BLaER1 (cell line): ENCODE results near the gene WFDC12.

Experiments used
- H3K27ac ChIP-seq: shearing (Covaris generic); formaldehyde crosslinking; 2 replicates; pipeline ENCODE4 v1.8.1; 2022
- H3K27me3 ChIP-seq: shearing (Covaris generic); formaldehyde crosslinking; 2 replicates; pipeline ENCODE4 v1.8.1; 2022
- H3K36me3 ChIP-seq: shearing (Covaris generic); formaldehyde crosslinking; 2 replicates; pipeline ENCODE4 v1.8.1; 2022
- H3K4me1 ChIP-seq: shearing (Covaris generic); formaldehyde crosslinking; 2 replicates; pipeline ENCODE4 v1.8.1; 2022
- H3K4me2 ChIP-seq: shearing (Covaris generic); formaldehyde crosslinking; 2 replicates; pipeline ENCODE4 v1.8.1; 2022
- H3K4me3 ChIP-seq: shearing (Covaris generic); formaldehyde crosslinking; 2 replicates; pipeline ENCODE4 v1.8.1; 2022
- H3K9ac ChIP-seq: shearing (Covaris generic); formaldehyde crosslinking; 2 replicates; pipeline ENCODE4 v1.8.1; 2022
- H3K9me3 ChIP-seq: shearing (Covaris generic); formaldehyde crosslinking; 2 replicates; pipeline ENCODE4 v1.8.1; 2022
- H4K20me1 ChIP-seq: shearing (Covaris generic); formaldehyde crosslinking; 2 replicates; pipeline ENCODE4 v1.8.1; 2022
- Cebpa-rat ChIP-seq: shearing (Covaris generic); IDR thresholded peaks from 2 replicates; pipeline ENCODE4 v1.8.1; 2022

The WFDC12 gene

DNA sequence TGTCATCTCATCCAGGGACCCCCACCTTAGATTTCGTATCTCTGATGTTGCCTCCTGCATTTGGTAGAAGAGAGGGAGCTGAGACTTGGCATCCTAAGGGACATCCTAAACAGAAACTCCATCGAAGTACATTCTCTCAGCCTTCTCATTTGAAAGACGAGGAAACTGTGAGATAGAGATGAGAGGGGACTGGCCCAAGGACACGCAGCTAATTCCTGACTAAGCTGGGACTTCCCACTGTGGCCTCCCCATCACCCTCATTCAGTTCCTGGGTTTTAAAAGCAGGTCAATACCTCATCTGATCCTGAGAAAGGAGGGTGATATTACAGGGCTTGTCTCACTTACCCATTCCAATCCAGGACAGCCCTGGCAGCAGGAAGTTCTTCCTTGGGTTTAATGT is 8.4 kb downstream of the WFDC12 start:
- Histone ChIP-seq H3K4me1 (no peaks in the 10 kb centered on the region), H3K27ac (no peak overlapping the region), H3K9me3 (peaks cover 4% of the 10 kb centered on the region), H3K9ac (no peak overlapping the region), H3K4me2 (no peak overlapping the region), H3K36me3 (no peaks in the 10 kb centered on the region), H4K20me1 (no peaks in the 10 kb centered on the region), H3K27me3 (no peaks in the 10 kb centered on the region), H3K4me3 (no peak overlapping the region)
- TF ChIP-seq Cebpa-rat: no peak

DNA sequence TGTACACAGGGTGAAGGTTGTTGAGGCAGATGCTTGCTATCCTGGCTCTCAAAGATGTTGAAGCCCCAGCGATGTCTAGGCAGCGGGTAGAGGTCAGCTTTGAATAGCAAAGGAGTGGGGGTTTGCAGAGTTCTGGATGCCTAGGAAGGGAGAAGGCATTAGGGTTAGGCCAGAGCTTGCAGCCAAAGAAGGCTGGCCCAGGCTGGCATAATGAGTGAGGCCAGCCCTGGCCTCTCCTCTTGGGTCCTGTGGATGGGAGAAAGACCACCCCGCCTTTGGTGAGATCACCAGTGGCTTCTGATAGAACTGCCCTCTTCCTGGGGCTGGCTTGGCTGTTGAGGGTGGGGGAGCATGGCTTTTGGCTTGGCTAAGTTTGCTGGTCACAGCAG is 8.9 kb downstream of the WFDC12 start:
- no peaks in the 10 kb centered on the region for H3K27me3 ChIP-seq

DNA sequence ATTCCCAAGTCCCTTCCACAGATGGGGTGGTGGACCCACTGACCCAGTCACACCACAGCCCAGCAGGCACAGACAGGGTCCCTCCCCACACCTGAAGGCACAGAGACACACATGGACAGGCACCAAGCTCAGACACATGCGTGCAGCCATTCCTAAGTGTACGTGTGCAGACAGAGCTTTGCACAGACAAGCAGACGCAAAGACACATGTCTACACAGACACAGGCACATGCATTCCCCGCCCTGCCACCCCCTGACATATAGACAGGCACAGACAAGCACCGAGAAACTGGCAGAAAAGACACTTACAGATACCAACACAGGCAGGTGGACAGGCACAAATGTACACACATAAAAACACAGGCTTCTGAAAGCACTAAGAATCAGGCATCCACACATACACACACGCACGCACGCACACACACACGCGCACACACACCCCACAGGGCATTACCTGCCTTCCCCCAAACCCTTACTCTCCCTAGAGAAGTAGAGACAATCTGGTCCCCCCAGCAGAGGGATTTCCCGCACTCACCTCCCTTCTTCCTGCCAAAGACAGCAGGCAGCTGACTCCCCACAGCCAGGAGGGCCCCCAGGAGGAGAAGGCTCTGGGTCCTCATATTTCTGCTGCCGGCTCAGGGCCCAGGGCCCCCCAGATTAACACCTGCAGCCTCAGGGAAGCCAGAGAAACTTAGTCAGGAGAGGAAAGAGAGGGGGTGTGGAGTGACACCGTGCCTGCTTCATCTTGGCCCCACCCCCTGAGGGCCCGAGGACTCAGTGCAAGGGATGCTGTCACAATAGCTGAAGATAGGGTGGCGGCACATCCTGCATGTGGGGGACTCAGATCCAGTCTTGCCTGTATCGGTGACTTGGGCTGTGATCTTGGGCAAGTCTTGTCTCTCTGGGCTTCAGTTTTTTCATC is 9.5 kb downstream of the WFDC12 start, which contains the start of gene WFDC5:
Gene WFDC5 (minus strand): TSS at position 710 of the 921 bp plus-strand sequence. CDS start 91 bp downstream, at position 619.
- no peak for TF ChIP-seq Cebpa-rat
- H3K27ac ChIP-seq: no peak within 1 kb of the TSS
- no peak within 1 kb of the TSS for H3K4me2 ChIP-seq
- no peaks in the 10 kb centered on the region for H4K20me1 ChIP-seq
- no peaks in the 10 kb centered on the region for H3K4me1 ChIP-seq
- no peak within 1 kb of the TSS for H3K4me3 ChIP-seq
- no peaks in the 10 kb centered on the region for H3K36me3 ChIP-seq
- H3K9ac ChIP-seq: no peak within 1 kb of the TSS
- H3K9me3 ChIP-seq: no peaks in the 10 kb centered on the region
- H3K27me3 ChIP-seq: no peaks in the 10 kb centered on the region

More for the DNA sequence above, 8.9 kb downstream of the WFDC12 start:
- Histone ChIP-seq H3K4me1 (no peaks in the 10 kb centered on the region), H4K20me1 (no peaks in the 10 kb centered on the region), H3K27ac (no peak overlapping the region), H3K4me2 (no peak overlapping the region), H3K9me3 (no peaks in the 10 kb centered on the region), H3K36me3 (no peaks in the 10 kb centered on the region), H3K4me3 (no peak overlapping the region), H3K9ac (no peak overlapping the region)
- no peak for TF ChIP-seq Cebpa-rat

DNA sequence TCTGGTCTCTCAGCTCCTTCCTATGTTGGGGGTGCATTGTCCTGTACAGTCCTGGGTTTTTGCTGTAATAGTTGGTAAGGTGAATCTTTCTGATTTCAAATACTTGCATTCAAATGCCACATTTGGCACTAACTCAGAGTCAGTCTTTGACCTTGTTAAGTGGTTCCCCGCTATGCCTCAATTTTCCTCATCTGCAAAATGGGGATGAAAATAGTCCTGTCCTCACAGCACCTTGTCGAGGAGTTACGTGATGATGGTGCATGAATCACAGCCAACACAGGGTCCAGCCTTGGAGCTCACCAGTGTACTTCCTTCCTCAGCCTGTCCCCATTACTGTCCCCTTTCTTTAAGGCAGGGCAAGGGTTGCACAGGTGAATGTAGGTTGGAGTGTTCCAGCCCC is 10.4 kb downstream of the WFDC12 start:
- Histone ChIP-seq H3K27ac (no peak overlapping the region), H3K4me2 (no peak overlapping the region), H4K20me1 (no peaks in the 10 kb centered on the region), H3K4me3 (no peak overlapping the region), H3K27me3 (no peaks in the 10 kb centered on the region), H3K4me1 (no peaks in the 10 kb centered on the region), H3K9me3 (no peaks in the 10 kb centered on the region), H3K9ac (no peak overlapping the region), H3K36me3 (no peaks in the 10 kb centered on the region)
- TF ChIP-seq Cebpa-rat: no peak

DNA sequence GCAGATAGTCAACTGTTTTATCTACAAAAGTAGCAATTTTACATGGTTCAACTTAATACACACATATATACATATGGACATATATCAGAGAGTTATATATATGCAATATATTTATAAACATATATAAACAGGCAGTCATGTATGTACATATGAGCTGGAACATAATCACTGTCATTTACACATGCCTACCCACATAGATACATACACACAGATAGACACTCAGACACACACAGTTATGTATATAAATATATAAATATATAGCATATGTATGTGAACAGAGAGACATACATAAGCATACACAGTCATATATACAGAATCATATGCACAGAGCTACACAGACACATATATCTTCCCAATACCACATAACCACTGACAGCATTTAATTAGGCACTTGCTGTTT is 11.5 kb downstream of the WFDC12 start:
- H3K4me2 ChIP-seq: no peak overlapping the region
- TF ChIP-seq Cebpa-rat: no peak

DNA sequence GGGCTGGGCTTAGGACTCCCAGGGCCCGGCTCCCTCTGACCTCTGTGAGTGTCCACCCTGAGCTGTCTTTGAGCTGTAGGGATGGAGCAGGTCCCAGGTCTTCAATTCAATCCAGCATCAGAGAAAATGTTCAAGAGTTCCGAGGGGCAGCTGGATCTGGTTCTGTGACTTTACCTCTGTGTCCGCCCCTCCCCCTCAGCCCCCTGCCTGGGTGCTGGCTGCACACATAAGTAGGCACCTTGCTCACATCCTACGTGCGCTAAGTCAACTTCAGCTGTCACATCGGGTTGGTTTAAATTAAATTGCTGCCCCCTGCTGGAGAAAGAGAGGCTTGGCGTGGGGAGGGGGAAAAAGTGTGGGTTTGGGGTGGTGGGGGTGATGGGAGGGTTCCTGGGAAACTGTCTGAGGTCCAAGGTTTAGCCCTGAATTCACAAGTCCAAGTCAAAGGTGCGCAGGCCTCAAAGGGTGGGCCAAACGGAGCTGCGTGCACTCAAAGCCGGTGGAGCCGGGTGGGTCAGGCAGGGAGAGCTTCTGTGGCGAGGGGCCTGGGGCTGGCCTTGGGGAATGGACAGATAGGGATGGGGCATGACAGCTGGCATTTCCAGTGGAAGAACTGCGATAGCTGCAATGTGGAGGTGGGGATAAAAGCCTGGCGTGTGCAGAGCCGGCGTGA is 12.3 kb downstream of the WFDC12 start:
- H4K20me1 ChIP-seq: no peaks in the 10 kb centered on the region
- H3K36me3 ChIP-seq: no peaks in the 10 kb centered on the region
- H3K4me2 ChIP-seq: no peak overlapping the region
- H3K4me3 ChIP-seq: no peak overlapping the region
- no peak for TF ChIP-seq Cebpa-rat
- H3K27me3 ChIP-seq: no peaks in the 10 kb centered on the region
- no peaks in the 10 kb centered on the region for H3K9me3 ChIP-seq
- no peak overlapping the region for H3K9ac ChIP-seq
- H3K4me1 ChIP-seq: no peaks in the 10 kb centered on the region
- no peak overlapping the region for H3K27ac ChIP-seq

More for the DNA sequence above, 11.5 kb downstream of the WFDC12 start:
- Histone ChIP-seq H3K4me3 (no peak overlapping the region), H3K27ac (no peak overlapping the region), H4K20me1 (no peaks in the 10 kb centered on the region), H3K4me1 (no peaks in the 10 kb centered on the region), H3K27me3 (no peaks in the 10 kb centered on the region), H3K36me3 (no peaks in the 10 kb centered on the region), H3K9ac (no peak overlapping the region), H3K9me3 (no peaks in the 10 kb centered on the region)

DNA sequence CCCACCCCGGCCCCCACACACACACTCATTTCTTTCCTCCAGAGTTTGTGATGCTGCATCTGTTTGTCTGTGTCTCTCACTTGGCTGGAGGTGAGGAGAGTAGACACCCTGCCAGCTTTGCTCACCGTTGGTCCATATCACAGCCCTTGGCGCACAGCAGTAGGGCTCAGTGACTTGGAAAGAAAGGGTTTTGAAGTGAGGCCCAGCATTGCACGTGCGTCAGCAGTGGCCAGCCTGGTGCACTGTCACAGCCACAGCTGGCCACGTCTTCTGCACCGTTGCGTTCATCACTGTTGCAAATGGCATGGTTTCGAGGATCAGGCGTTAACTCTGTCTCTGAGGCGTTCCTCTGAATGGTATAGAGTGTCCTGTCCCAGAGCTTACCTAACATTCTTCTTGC is 13.0 kb downstream of the WFDC12 start:
- Histone ChIP-seq H3K27ac (no peak overlapping the region), H3K4me3 (no peak overlapping the region), H3K9me3 (no peaks in the 10 kb centered on the region), H3K27me3 (no peaks in the 10 kb centered on the region), H3K9ac (no peak overlapping the region), H4K20me1 (no peaks in the 10 kb centered on the region), H3K4me2 (no peak overlapping the region), H3K4me1 (no peaks in the 10 kb centered on the region), H3K36me3 (no peaks in the 10 kb centered on the region)
- no peak for TF ChIP-seq Cebpa-rat

DNA sequence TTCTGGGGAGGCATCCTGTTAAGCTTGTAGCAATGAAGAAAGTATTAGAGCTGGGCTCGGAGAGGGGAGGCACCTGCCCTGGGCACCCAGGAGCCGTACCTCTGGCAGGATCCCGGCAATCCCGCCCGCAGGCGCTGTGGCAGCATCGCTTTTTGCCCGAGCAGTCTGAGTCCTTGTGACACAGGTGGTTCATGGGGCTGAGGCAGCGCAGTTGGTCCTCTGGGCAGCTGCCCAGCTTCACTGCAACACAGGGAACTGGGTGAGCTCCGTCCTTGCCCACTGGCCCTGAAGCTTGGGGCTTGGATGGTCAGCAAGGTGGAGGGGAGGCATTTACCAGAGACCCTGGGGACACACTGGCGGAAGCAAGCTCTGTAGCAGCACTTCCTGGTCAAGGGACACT is 14.0 kb downstream of the WFDC12 start:
- Histone ChIP-seq H3K4me1 (peaks cover under 1% of the 10 kb centered on the region; the same call in 1 of the 2 replicates), H3K4me3 (no peak overlapping the region), H3K9me3 (no peaks in the 10 kb centered on the region), H4K20me1 (no peaks in the 10 kb centered on the region), H3K27me3 (no peaks in the 10 kb centered on the region), H3K9ac (no peak overlapping the region), H3K4me2 (no peak overlapping the region), H3K36me3 (no peaks in the 10 kb centered on the region), H3K27ac (no peak overlapping the region)
- TF ChIP-seq Cebpa-rat: no peak

DNA sequence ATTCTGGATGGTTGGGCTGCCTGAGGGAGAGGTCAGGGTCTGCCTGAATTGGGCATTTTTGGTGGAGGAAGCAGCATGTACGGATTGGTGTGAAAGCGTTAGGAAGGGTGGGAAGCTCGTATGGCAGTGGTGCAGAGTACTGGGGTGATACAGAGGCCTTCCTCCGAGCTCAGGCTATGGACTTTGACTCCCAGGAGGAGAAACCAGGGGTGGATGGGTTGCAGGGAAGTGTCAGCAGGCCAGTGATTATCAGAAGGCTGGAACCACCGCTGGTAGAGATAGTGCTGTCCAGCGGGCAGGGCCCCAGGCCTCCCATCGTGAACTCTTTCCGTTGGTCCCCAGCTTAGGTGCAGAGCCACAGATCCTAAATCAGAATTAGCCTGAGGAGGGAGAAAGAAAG is 14.6 kb downstream of the WFDC12 start:
- Histone ChIP-seq H3K27me3 (no peaks in the 10 kb centered on the region), H3K4me2 (no peak overlapping the region), H3K36me3 (no peaks in the 10 kb centered on the region), H3K27ac (no peak overlapping the region), H3K9ac (no peak overlapping the region), H3K4me3 (no peak overlapping the region), H3K4me1 (peaks cover 7% of the 10 kb centered on the region), H3K9me3 (no peaks in the 10 kb centered on the region), H4K20me1 (no peaks in the 10 kb centered on the region)
- no peak for TF ChIP-seq Cebpa-rat

DNA sequence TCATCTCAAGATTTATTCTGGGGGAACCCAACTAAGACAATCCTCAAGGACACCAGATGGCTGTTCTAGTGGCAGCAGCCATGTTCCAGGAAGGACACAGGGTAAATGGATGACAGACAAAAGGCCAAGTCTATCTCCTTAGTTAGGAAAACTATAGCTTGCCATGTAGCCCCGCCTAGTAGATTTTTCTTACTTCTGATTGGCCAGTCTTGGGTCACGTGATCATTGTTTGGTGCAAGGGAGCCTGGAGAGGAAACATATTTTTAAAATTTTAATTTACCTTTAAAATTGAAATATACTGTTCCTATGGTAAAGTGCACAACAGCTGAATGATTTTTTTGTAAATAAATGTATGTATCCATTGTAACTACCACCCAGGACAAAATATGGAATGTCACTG is 18.9 kb downstream of the WFDC12 start:
- no peak for TF ChIP-seq Cebpa-rat

More for the DNA sequence above, 18.9 kb downstream of the WFDC12 start:
- Histone ChIP-seq H3K9ac (no peak overlapping the region), H3K27ac (no peak overlapping the region), H4K20me1 (no peaks in the 10 kb centered on the region), H3K4me1 (peaks cover 37% of the 10 kb centered on the region), H3K9me3 (no peaks in the 10 kb centered on the region), H3K27me3 (peaks cover 15% of the 10 kb centered on the region), H3K4me3 (no peak overlapping the region), H3K4me2 (peak overlapping the region; percentile 36), H3K36me3 (no peaks in the 10 kb centered on the region)
